CD4-positive, alpha-beta memory T cell (primary cell): ENCODE data around the gene TMEM191C. TPM values are rescaled to one million over a fixed set of nuclear protein-coding genes. Genes with fewer than 3 reads are reported as not detected.
A peak's percentile ranks its signal among the peaks of the same experiment; 100 is the strongest.
"Not testable (repeated sequence)": the region's sequence is repeated elsewhere in the genome, so short reads cannot be mapped to it uniquely, and the experiment has no call there.

ENCODE experiments used
- CTCF ChIA-PET: fragments of 350-600 bp; sonication (Branson Sonifier 250); formaldehyde crosslinking; loops from one replicate; lab custom pipeline; 2021; ENCODE audit warnings: inconsistent platforms; ENCODE audit not compliant: partially characterized antibody; lab: Charles Lee
- POLR2A ChIA-PET: fragments of 350-600 bp; sonication (Branson Sonifier 250); formaldehyde crosslinking; loops from one replicate; lab custom pipeline; 2021; ENCODE audit not compliant: partially characterized antibody; lab: Charles Lee
- DNase-seq, 5 donors: peaks; one replicate each; pipeline versions ENCODE4 v3.0.0 to v3.0.0-alpha.2; 2020 to 2022; ENCODE audit warnings: mixed read lengths in 1 of 5
- H3K27ac ChIP-seq: one replicate; pipeline ENCODE4 v1.7.0; 2013; ENCODE audit warnings: low read depth, low read length
- H3K27me3 ChIP-seq: 2 replicates; pipeline ENCODE4 v1.7.0; 2013; ENCODE audit warnings: mild to moderate bottlenecking, low read length, moderate library complexity; ENCODE audit not compliant: insufficient read depth
- H3K36me3 ChIP-seq: 2 replicates; pipeline ENCODE4 v1.7.0; 2013; ENCODE audit warnings: mild to moderate bottlenecking, low read length, moderate library complexity; ENCODE audit not compliant: insufficient read depth
- H3K4me1 ChIP-seq: 2 replicates; pipeline ENCODE4 v1.7.0; 2013; ENCODE audit warnings: mild to moderate bottlenecking, low read length, moderate library complexity; ENCODE audit not compliant: insufficient read depth
- H3K4me3 ChIP-seq, 2 donors: one replicate each; pipeline ENCODE4 v1.7.0; 2013; ENCODE audit warnings: low read length in 2 of 2, mild to moderate bottlenecking in 1 of 2
- H3K9me3 ChIP-seq, 2 donors: one replicate each; pipeline ENCODE4 v1.7.0; 2013; ENCODE audit warnings: low read length in 2 of 2, control low read depth in 1 of 2; ENCODE audit not compliant: control insufficient read depth in 1 of 2
- H3K27ac Mint-ChIP-seq, 7 donors: one replicate each; pipeline ENCODE4 v1.8.0; 2020 to 2021; ENCODE audit warnings: mixed read lengths in 7 of 7, mild to moderate bottlenecking in 6 of 7, inconsistent platforms in 3 of 7, moderate library complexity in 3 of 7
- H3K27me3 Mint-ChIP-seq, 2 donors: one replicate each; pipeline ENCODE4 v1.8.0; 2020 to 2021; ENCODE audit warnings: mixed read lengths in 2 of 2
- H3K36me3 Mint-ChIP-seq, 2 donors: one replicate each; pipeline ENCODE4 v1.8.0; 2020 to 2021; ENCODE audit warnings: mixed read lengths in 2 of 2, inconsistent platforms in 1 of 2, mild to moderate bottlenecking in 1 of 2
- H3K4me1 Mint-ChIP-seq, 4 donors: one replicate each; pipeline ENCODE4 v1.8.0; 2020 to 2021; ENCODE audit warnings: mixed read lengths in 4 of 4, mild to moderate bottlenecking in 1 of 4
- H3K4me3 Mint-ChIP-seq, 8 donors: one replicate each; pipeline ENCODE4 v1.8.0; 2020 to 2021; ENCODE audit warnings: mixed read lengths in 8 of 8, mild to moderate bottlenecking in 7 of 8, moderate library complexity in 6 of 8, inconsistent platforms in 3 of 8
- H3K9me3 Mint-ChIP-seq, 8 donors: one replicate each; pipeline ENCODE4 v1.8.0; 2020 to 2021; ENCODE audit warnings: mixed read lengths in 8 of 8, mild to moderate bottlenecking in 5 of 8, inconsistent platforms in 3 of 8, moderate library complexity in 1 of 8
- intact Hi-C: fragments of 100-400 bp; cut with micrococcal nuclease; formaldehyde crosslinking; loops from one replicate; pipeline ENCODE4 v1.15.1; 2023
- polyA plus RNA-seq, 2 donors: library from polyadenylated mRNA; unstranded; fragments of 300-500 nt; fragmentation: Illumina TruSeq; gene quantifications; one replicate each; pipeline ENCODE4 v1.2.3, GENCODE V29; 2021
- total RNA-seq, 2 experiments: library from RNA; stranded (reverse); gene quantifications; one replicate each; pipeline ENCODE4 v1.2.3, GENCODE V29; 2021

TMEM191C gene
- total and polyA plus RNA-seq, 4 experiments from 2014 or later = 3.1 to 4.8 (median 3.6) TPM

DNA sequence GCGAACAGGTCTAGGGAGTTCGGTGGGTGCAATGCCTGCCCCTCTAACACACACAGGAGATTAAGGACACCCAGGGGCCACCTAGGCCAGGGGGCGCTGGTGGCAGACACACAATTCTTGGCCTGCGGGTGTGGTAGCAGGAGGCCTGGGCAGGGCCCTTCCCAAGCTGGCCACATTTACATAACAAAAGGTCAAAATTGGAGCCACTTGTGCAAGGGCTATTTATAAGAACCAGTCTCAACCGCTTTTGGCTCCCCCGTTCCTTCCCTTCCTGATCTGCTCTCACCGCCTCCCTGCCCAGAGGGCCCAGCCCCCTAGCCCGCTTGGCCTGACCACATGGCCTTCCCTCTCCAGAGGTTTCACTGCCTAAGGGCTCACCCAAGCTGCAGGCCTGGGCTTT lies 25.1 kb downstream of the TMEM191C start:
- CTCF ChIA-PET = not testable (repeated sequence)

DNA sequence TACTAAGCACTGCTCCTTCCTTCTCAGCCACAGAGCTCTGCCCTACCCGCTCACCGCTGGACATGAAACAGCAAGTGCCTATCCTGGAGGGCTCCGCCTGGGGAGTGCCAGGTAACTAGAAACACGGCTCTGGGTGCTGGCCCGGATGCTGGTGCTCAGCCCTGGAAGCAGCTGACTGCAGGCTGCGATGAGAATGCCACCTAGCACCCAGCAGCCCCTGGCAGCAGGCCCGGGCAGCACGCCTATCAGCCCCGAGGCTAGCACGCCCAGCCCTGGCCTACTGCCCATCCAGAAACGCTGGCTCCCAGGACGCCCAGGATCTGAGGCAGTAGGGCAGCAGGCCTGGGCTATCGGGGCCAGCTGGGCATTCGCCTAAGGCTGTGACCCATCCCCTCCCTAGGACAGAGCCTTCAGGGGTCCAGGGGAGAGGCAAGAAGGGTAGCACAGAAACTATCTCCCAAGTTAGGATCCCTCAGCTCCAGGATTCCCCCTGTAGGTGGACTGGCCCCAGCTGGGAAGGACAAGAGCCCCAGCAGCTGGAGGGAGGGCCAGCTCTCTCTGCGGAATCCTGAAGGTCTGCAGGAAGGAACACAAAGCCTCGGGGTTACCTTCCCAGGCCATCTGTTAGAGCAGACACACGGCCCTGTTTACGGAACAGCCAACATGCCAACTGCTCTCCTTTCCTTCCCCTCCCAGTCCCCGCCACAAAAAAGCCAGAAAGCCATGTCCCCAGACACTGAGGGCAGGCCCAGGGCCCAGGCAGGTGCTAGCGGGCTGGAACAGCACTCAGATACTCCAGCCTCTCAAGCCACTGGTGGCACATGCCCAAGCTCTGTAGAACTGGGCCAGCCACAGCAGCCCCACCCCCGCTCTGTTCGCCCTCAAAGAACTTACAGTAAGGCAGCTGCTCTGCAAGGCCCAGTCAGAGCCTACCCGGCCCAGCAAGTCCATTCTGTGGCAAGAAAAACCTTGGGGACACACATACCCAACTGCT lies 26.9 kb downstream of the TMEM191C start:
- CTCF ChIA-PET, H3K4me1 ChIP-seq, H3K27ac ChIP-seq, H3K4me3 Mint-ChIP-seq, DNase-seq, H3K36me3 ChIP-seq, H3K4me3 ChIP-seq, H3K27me3 ChIP-seq, H3K27me3 Mint-ChIP-seq, H3K9me3 Mint-ChIP-seq, intact Hi-C loops, H3K4me1 Mint-ChIP-seq, POLR2A ChIA-PET, H3K36me3 Mint-ChIP-seq, H3K27ac Mint-ChIP-seq, H3K9me3 ChIP-seq: not testable (repeated sequence)

More for the DNA sequence above, 25.1 kb downstream of the TMEM191C start:
- H3K9me3 Mint-ChIP-seq, H3K27me3 Mint-ChIP-seq, H3K36me3 ChIP-seq, H3K4me3 Mint-ChIP-seq, H3K9me3 ChIP-seq, H3K4me1 Mint-ChIP-seq, H3K27me3 ChIP-seq, H3K4me1 ChIP-seq, POLR2A ChIA-PET, H3K36me3 Mint-ChIP-seq, intact Hi-C loops, H3K27ac ChIP-seq, DNase-seq, H3K4me3 ChIP-seq, H3K27ac Mint-ChIP-seq: not testable (repeated sequence)

DNA sequence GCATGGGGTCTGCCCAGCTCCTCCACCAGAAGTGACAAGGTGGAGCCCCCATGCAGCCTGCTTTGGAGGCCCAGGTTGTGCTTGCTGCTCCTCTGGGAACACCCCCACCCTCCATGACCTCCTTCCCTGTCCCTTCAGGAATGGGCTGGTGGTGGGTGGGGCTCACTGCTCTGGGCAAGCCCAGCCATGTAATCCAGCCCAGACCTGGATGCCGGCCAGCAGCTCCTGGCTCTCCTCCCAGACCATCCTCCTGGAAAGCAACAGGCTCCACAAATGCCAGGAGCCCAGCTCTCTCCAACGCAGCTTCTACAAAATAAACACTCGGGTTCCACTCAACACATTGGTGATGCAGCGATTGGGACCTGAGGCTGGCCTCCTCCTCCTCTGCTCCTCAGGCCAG lies 30.8 kb downstream of the TMEM191C start:
- intact Hi-C loops, H3K36me3 ChIP-seq, H3K9me3 ChIP-seq, H3K9me3 Mint-ChIP-seq, DNase-seq, H3K4me3 ChIP-seq, H3K36me3 Mint-ChIP-seq, H3K4me3 Mint-ChIP-seq, H3K27me3 ChIP-seq, H3K4me1 Mint-ChIP-seq, POLR2A ChIA-PET, H3K27me3 Mint-ChIP-seq, H3K27ac ChIP-seq, H3K27ac Mint-ChIP-seq, H3K4me1 ChIP-seq, CTCF ChIA-PET: not testable (repeated sequence)

DNA sequence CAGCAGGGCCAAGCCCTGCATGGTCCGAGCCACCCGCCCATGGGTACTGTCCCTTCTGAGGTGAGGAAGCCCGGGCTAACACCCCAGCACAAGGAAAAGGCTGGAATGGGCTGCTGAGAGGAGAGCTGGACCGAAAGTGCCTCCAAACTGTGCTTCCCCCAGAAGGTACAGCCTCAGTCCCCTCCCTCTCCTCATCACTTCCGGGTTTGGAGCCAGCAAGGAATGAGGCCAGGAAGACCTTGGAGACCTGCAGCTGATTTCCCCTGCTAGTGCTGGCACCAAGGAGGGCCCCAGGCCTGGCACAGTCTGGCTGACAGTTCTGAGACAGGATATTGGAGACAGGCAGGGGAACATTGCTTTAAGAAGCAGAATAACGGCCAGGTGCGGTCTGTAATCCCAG lies 31.3 kb downstream of the TMEM191C start:
- DNase-seq, H3K9me3 ChIP-seq, H3K36me3 Mint-ChIP-seq, H3K4me1 ChIP-seq, H3K4me3 ChIP-seq, H3K27me3 Mint-ChIP-seq, H3K4me3 Mint-ChIP-seq, H3K4me1 Mint-ChIP-seq, H3K36me3 ChIP-seq, POLR2A ChIA-PET, H3K27ac Mint-ChIP-seq, intact Hi-C loops, CTCF ChIA-PET, H3K9me3 Mint-ChIP-seq, H3K27ac ChIP-seq, H3K27me3 ChIP-seq: not testable (repeated sequence)

DNA sequence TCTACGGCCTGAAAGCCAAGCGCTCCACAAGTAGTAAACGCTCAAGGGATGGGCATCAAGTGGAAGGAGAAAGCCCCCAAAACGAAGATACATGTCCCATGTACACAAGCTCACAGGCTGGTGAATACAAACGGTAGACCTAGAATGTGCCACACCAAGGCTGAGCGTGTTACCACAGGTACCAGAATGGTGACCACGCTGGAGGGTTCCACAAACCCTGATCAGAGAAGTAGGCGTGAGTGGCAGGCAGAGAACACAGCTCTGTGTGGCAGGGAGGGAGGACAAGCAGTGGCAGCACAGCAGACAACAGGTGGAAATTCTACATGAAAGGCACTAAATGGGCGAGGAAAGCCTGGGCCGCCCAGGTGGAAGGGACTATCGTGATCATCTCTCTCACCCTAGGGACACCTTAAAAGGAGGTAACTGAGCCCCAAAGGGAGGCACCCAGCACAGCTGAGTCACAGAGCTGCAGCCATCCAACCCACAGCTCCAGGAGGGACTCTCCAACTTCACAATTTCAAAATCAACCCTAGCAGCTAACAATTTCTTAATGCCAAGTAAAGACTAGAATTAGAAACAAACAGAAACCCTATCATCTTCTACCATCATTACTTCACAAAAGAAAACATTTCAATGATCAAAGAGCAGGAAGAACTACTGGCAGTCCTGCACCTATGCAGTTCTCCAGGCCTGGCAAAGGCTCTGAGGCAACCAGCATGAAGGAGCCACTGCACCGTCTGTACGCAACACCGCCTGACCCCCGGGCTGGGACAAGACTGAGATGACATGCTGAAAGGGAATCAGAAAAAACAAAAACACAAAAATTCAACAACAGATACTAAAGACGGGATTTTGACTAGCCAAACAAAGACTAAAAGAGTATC lies 32.7 kb downstream of the TMEM191C start:
- H3K4me1 ChIP-seq, H3K9me3 Mint-ChIP-seq, H3K36me3 ChIP-seq, POLR2A ChIA-PET, H3K27me3 ChIP-seq, H3K4me1 Mint-ChIP-seq, DNase-seq, H3K36me3 Mint-ChIP-seq, H3K27me3 Mint-ChIP-seq, H3K4me3 ChIP-seq, intact Hi-C loops, H3K9me3 ChIP-seq, H3K4me3 Mint-ChIP-seq, CTCF ChIA-PET, H3K27ac ChIP-seq, H3K27ac Mint-ChIP-seq: not testable (repeated sequence)

DNA sequence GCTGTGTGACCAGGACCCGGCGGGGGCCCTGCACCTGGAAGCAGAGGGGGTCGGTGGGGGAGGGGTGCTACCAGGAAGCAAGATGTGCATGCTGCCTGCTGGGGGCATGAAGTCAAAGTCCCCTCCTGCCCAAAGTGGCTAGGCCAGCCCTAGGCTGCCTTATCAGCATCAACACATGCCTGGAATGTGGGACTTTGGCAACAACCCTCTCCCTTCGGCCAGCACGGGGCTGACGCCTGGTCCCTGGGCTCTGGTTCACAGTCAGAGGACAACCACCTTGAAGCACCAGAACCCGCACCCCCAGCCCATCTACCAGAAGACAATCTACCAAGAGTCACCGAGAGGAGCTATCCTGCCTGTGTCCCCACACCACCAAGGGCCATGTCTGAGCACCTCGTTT lies 43.2 kb downstream of the TMEM191C start:
- H3K27ac ChIP-seq, H3K4me1 Mint-ChIP-seq, POLR2A ChIA-PET, intact Hi-C loops, CTCF ChIA-PET, H3K4me3 ChIP-seq, H3K4me1 ChIP-seq, H3K9me3 ChIP-seq, DNase-seq, H3K27me3 Mint-ChIP-seq, H3K36me3 ChIP-seq, H3K9me3 Mint-ChIP-seq, H3K27me3 ChIP-seq, H3K27ac Mint-ChIP-seq, H3K4me3 Mint-ChIP-seq, H3K36me3 Mint-ChIP-seq: not testable (repeated sequence)

DNA sequence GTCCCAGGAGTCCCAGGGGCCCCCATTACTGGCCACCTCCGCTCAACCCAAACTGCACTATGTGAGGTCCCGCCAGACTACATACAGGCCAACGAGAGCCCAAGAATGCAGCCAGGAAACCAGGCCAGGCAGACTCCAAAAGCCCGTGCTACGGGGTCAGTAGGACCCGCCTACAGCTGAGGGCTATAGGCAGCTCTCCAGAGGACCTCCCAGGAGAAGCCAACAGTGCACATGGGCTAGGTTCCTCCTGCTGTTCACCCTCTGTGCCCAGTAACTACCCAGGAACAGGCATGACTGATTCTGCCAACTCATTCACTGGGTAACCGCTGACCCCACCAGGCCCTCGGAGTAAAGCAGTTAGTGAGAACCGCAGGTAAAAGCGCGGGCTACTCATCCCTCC lies 44.8 kb downstream of the TMEM191C start:
- H3K27me3 Mint-ChIP-seq, H3K4me1 Mint-ChIP-seq, intact Hi-C loops, POLR2A ChIA-PET, H3K27me3 ChIP-seq, H3K9me3 Mint-ChIP-seq, H3K4me1 ChIP-seq, H3K27ac ChIP-seq, H3K36me3 Mint-ChIP-seq, H3K9me3 ChIP-seq, H3K4me3 ChIP-seq, H3K36me3 ChIP-seq, CTCF ChIA-PET, H3K4me3 Mint-ChIP-seq: not testable (repeated sequence)
- peak in 1 of 5 donors; percentile 8 for DNase-seq
- H3K27ac Mint-ChIP-seq = peak overlapping the region in 1 of 7 donors; percentile 11
